HL-60 (cell line): Measurements from ENCODE around the gene MYCBP2.

Source experiments
- DNase-seq, 2 experiments: peaks; one replicate each; pipeline ENCODE4 v3.0.0-alpha.2; 2010 to 2020; ENCODE audit warnings: low read depth in 1 of 2, low spot score in 1 of 2
- H3K27ac ChIP-seq: fragments of 250-450 bp; sonication (Bioruptor Pico); replicated peaks from 2 replicates; pipeline ENCODE4 v1.5.1; 2020; ENCODE audit warnings: mild to moderate bottlenecking, moderate library complexity
- H3K27me3 ChIP-seq: fragments of 250-450 bp; sonication (Bioruptor Pico); 2 replicates; pipeline ENCODE4 v1.5.1; 2021; ENCODE audit warnings: mild to moderate bottlenecking, moderate library complexity; ENCODE audit not compliant: insufficient read depth, poor library complexity, severe bottlenecking
- H3K4me3 ChIP-seq: replicated peaks from 2 replicates; pipeline ENCODE4 v1.5.1; 2011; ENCODE audit warnings: mild to moderate bottlenecking, control low read depth, low read length; ENCODE audit not compliant: insufficient read depth
- CTCF ChIP-seq: IDR thresholded peaks from one replicate; pipeline ENCODE4 v1.5.1; 2011; ENCODE audit warnings: low read length, control low read depth, inconsistent platforms; ENCODE audit not compliant: insufficient read depth
- GABPA ChIP-seq: IDR thresholded peaks from 2 replicates; pipeline ENCODE4 v1.6.1; 2012; ENCODE audit warnings: low read depth
- POLR2AphosphoS5 ChIP-seq: IDR thresholded peaks from 2 replicates; pipeline ENCODE4 v1.6.1; 2012; ENCODE audit warnings: low read depth
- REST ChIP-seq: IDR thresholded peaks from 2 replicates; pipeline ENCODE4 v1.6.1; 2012; ENCODE audit warnings: low read depth; ENCODE audit not compliant: insufficient replicate concordance
- SPI1 ChIP-seq: IDR thresholded peaks from 2 replicates; pipeline ENCODE4 v1.6.1; 2012; ENCODE audit warnings: low read depth, mild to moderate bottlenecking, borderline replicate concordance

MYCBP2 gene

GRCh38 chr13:77168237-77168636, 158.7 kb downstream of the MYCBP2 start:
- DNase-seq = no peak
- TF ChIP-seq POLR2AphosphoS5 (no peak), SPI1 (no peak), CTCF (no peak), GABPA (no peak), REST (no peak)
- no peak overlapping the region for H3K4me3 ChIP-seq
- no peaks in the 10 kb centered on the region for H3K27me3 ChIP-seq
- no peak overlapping the region for H3K27ac ChIP-seq

GRCh38 chr13:77150651-77151050, 176.2 kb downstream of the MYCBP2 start:
- DNase-seq = no peak
- H3K4me3 ChIP-seq = no peak overlapping the region
- H3K27me3 ChIP-seq = no peaks in the 10 kb centered on the region
- no peak overlapping the region for H3K27ac ChIP-seq
- TF ChIP-seq POLR2AphosphoS5 (no peak), CTCF (no peak), REST (no peak), GABPA (no peak), SPI1 (no peak)

DNA sequence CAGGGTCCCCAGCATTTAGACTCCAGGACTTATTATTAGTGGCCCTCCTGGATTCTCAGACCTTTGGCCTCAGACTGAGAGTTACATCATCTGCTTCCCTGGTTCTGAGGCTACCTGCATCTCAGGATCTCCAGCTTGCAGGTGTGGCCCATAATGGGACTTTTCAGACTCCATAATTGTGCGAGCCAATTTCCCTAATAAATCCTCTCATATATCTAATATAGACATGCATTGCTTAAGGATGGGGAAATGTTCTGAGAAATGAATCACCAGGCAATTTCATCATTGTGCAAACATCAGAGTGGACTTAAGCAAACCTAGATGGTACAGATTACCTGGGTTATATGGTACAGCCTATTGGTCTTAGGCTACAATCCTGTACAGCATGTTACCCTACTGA, 183.5 kb downstream of the MYCBP2 start:
- no peaks in the 10 kb centered on the region for H3K27me3 ChIP-seq
- no peak overlapping the region for H3K4me3 ChIP-seq
- DNase-seq = no peak
- TF ChIP-seq POLR2AphosphoS5 (no peak), REST (no peak), SPI1 (no peak), CTCF (no peak), GABPA (no peak)
- H3K27ac ChIP-seq = no peak overlapping the region
